Measurements from ENCODE around the gene TCHP. TPM values are rescaled to one million over a fixed set of nuclear protein-coding genes. Genes with fewer than 3 reads are reported as not detected.
"Not testable (repeated sequence)": the region's sequence is repeated elsewhere in the genome, so short reads cannot be mapped to it uniquely, and the experiment has no call there.

Gene TCHP
- total and polyA plus RNA-seq, 12 donors: 8.3 to 21.1 (median 10.6) TPM

DNA sequence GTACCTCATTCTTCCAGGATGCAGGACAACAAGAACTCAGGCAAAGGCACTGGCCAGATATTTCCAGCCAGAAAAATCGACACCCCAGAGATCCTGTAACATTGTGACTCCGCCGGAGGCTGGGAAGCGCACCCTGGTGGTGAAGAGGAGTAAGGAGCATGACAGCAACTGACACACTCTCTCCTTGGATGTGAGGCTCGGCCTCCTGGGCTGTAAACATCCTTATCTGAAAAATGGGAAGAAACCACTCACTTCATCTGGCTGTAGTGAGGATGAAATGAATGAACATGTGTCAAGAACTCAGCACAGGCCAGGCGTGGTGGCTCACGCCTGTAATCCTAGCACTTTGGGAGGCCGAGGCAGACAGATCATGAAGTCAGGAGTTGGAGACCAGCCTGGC lies 27.5 kb downstream of the TCHP start:
- intact Hi-C loops (cut with DNase I): no loop called here

DNA sequence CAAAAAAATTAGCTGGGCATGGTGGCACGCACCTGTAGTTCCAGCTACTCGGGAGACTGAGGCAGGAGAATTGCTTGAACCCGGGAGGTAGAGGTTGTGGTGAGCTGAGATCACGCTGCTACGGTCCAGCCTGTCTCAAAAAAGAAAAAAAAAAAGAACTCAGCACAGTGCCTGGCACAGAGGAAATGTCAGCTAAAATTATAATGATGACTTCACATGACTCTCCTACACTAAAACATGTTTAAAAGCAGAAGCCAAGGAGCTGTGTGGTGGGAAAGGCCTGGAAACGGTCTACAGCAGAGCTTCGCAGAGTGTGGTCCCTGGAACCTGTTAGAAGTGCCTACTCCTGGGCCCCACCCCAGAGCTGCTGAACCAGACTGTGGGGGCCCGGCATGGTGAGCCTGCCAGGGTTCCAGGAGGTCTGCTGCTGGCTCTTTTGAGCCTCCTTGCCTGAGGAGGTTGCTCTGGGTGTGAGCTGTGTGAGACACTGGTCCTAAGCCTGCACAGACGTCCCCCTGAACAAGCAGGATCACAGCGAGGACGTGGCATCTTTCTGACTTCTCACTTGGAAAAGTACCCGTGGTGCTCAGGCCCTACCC lies 28.1 kb downstream of the TCHP start:
- Histone ChIP-seq H3K4me1 (replicated peaks in 1 of 2) (no peaks in the 10 kb centered on the region), H3K36me3 (replicated peaks in 1 of 2) (peaks cover 0 to 50% of the 10 kb centered on the region in 2 donors), H3K27ac (no peak overlapping the region), H3K27me3 (no peaks in the 10 kb centered on the region), H3K4me3 (no peak overlapping the region), H3K9me3 (replicated peaks in 1 of 3) (no peaks in the 10 kb centered on the region)
- intact Hi-C loops (cut with DNase I): no loop called here
- DNase-seq: no peak
- TF ChIP-seq, protein P1, sequence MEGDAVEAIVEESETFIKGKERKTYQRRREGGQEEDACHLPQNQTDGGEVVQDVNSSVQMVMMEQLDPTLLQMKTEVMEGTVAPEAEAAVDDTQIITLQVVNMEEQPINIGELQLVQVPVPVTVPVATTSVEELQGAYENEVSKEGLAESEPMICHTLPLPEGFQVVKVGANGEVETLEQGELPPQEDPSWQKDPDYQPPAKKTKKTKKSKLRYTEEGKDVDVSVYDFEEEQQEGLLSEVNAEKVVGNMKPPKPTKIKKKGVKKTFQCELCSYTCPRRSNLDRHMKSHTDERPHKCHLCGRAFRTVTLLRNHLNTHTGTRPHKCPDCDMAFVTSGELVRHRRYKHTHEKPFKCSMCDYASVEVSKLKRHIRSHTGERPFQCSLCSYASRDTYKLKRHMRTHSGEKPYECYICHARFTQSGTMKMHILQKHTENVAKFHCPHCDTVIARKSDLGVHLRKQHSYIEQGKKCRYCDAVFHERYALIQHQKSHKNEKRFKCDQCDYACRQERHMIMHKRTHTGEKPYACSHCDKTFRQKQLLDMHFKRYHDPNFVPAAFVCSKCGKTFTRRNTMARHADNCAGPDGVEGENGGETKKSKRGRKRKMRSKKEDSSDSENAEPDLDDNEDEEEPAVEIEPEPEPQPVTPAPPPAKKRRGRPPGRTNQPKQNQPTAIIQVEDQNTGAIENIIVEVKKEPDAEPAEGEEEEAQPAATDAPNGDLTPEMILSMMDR (IDR thresholded peaks at IDR 0.05): no peak
- no peak for TF ChIP-seq POLR2A (IDR thresholded peaks at IDR 0.05)
- 83 to 95% (median 94%) methylated on average over 10 to 12 of the region's 12 CpGs for WGBS, 4 donors

More for the DNA sequence above, 27.5 kb downstream of the TCHP start:
- peak in 4 of 7 donors; percentile 36 to 50 (median 45) for DNase-seq
- no peaks in the 10 kb centered on the region for H3K4me1 ChIP-seq (replicated peaks in 1 of 2)
- H3K9me3 ChIP-seq (replicated peaks in 1 of 3): no peaks in the 10 kb centered on the region
- no peak overlapping the region for H3K4me3 ChIP-seq
- H3K36me3 ChIP-seq (replicated peaks in 1 of 2): peaks cover 0 to 45% of the 10 kb centered on the region in 2 donors
- 73 to 76% (median 74%) methylated on average over 8 of the region's 8 CpGs for WGBS, 4 donors
- TF ChIP-seq, protein P1 (IDR thresholded peaks at IDR 0.05): peak; percentile 28 to 59 (median 48)
- no peak for TF ChIP-seq POLR2A (IDR thresholded peaks at IDR 0.05)
- H3K27me3 ChIP-seq: no peaks in the 10 kb centered on the region
- H3K27ac ChIP-seq: no peak overlapping the region

DNA sequence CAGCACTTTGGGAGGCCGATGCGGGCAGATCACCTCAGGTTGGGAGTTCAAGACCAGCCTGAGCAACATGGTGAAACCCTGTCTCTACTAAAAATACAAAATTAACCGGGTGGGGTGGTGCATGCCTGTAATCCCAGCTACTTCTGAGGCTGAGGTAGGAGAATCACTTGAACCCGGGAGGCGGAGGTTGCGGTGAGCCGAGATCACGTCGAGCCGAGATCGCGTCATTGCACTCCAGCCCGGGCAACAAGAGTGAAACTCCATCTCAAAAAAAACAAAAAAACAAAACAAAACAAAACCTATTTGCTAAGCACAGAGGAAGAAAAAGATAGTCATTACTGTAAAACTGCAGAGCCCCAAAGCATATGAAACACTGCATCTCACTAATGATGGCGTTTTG lies 29.3 kb downstream of the TCHP start:
- intact Hi-C loops (cut with DNase I); H3K4me3 ChIP-seq; H3K27ac ChIP-seq; H3K4me1 ChIP-seq (replicated peaks in 1 of 2); DNase-seq; H3K27me3 ChIP-seq; H3K9me3 ChIP-seq (replicated peaks in 1 of 3): not testable (repeated sequence)
- peaks cover 0 to 62% of the 10 kb centered on the region in 2 donors for H3K36me3 ChIP-seq (replicated peaks in 1 of 2)
- WGBS, 4 donors: 90 to 96% (median 95%) methylated on average over 14 of the region's 14 CpGs

DNA sequence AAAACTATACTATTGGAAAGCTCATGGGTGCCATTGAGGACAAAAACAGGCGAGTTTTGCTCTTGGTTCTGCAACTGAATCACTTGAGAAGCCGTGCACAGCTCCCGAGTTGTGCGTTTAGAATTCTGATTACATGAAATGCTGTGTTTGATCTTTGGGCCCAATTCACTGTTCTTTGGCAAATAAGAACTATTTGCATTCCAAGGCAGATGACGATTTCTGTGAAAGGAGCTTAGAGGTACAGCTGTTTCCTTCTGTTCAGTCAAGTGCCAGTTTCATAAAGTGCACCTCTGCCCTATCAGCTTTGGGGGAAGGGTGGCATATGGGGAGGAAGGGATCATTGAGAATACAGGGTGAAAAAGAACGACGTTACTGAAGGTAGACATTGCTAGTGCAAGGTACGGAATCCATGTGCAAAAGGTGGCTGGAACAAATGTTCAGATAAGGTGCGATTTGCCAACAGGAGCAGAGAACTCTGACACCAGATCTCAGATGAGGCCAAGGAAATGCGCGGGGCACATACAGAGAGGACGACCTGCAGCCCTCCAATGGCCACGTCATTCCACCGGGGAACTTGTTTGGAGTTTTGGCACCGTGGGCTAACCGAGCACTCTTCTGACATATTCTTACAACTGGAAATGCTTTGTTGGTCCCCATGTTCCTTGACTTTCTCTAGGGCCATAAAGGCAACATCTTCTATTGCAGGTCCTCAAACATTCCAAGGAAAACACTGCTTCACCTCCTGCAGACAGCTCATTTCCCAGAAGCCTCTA lies 30.1 kb downstream of the TCHP start:
- Histone ChIP-seq H3K27ac (no peak overlapping the region), H3K4me1 (replicated peaks in 1 of 2) (no peaks in the 10 kb centered on the region), H3K36me3 (replicated peaks in 1 of 2) (peaks cover 0 to 68% of the 10 kb centered on the region in 2 donors), H3K9me3 (replicated peaks in 1 of 3) (no peaks in the 10 kb centered on the region), H3K27me3 (no peaks in the 10 kb centered on the region), H3K4me3 (no peak overlapping the region)
- intact Hi-C loops (cut with DNase I): no loop called here
- 87 to 92% (median 90%) methylated on average over 15 to 16 of the region's 16 CpGs for WGBS, 4 donors
- DNase-seq: no peak
- TF ChIP-seq, protein P1 (IDR thresholded peaks at IDR 0.05): no peak
- TF ChIP-seq POLR2A (IDR thresholded peaks at IDR 0.05): no peak
